Measurements from ENCODE around the gene OR5AS1.

OR5AS1 gene

DNA sequence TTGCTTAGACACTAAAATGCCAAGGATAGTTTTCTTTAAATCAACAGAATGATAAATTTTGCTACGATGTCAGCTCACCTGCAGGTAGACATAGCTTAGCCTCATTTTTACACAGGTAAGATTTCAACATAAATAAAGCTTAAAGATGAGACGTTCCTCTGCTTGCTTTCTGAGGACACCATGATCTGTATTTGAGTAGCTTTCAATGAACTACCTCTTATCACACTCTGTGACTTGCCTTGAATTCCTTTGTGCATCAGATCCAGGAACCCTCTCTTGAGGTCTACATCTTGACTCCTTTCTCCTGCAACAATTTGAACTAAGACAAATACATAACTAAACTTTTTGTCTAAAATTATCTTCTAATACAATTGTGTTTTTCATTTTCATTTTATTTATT lies 39.5 kb downstream of the OR5AS1 start:
- no peaks in the 10 kb centered on the region for H3K9me3 ChIP-seq (ENCODE audit: control insufficient read depth in 5 of 5, low read length in 5 of 5)
- H3K9ac ChIP-seq (ENCODE audit: low read length in 5 of 5) = no peak overlapping the region
- H3K36me3 ChIP-seq (ENCODE audit: control insufficient read depth in 5 of 5, insufficient read depth in 5 of 5, low read length in 5 of 5) = no peaks in the 10 kb centered on the region
- H3K27ac ChIP-seq (ENCODE audit: low read depth, low read length) = no peak overlapping the region
- no peaks in the 10 kb centered on the region for H3K27me3 ChIP-seq (ENCODE audit: control insufficient read depth in 5 of 5, insufficient read depth in 4 of 5, low read length in 5 of 5)
- no peaks in the 10 kb centered on the region for H3K4me1 ChIP-seq (ENCODE audit: control insufficient read depth in 5 of 5, insufficient read depth in 5 of 5, low read length in 5 of 5)
- H3K4me3 ChIP-seq (ENCODE audit: low read depth in 1 of 5, low read length in 5 of 5) = no peak overlapping the region
